Measurements from ENCODE around the gene GRIN2C. TPM values are rescaled to one million over a fixed set of nuclear protein-coding genes. Genes with fewer than 3 reads are reported as not detected.

GRIN2C gene
- total RNA-seq, 6 donors from 2014 or later = 0.17 TPM; not detected in 5

DNA sequence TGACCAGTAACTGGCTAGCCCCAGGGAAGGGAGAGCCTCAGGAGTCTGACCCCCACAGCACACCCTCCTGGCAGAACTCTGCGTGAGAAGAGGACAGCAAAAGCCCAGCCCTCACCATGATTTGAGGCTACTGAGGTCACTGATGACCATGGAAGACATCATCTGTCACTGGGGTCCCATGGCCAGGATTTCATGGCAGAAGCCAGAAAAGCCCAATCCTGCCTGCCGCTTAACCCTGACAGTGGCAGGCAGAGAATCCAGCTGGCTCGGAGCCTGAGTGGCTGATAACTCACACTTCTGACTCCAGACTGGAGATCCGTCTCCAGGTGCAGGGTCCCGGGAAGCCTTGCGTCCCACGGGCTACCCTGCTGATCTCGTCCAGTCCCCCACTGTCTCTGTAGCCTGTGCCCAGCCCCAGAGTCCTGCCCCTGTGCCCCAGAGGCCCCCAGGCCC is 17.5 kb downstream of the GRIN2C start:
- Histone ChIP-seq H3K27me3 (no peaks in the 10 kb centered on the region), H3K9me3 (no peaks in the 10 kb centered on the region), H3K36me3 (peaks cover 0 to 10% (median 0%) of the 10 kb centered on the region in 4 donors), H3K4me3 (peak overlapping the region in 3 of 4 donors; percentile 51 to 54 (median 52)), H3K27ac (peak overlapping the region in 1 of 4 donors; percentile 64), H3K4me1 (peaks cover 21 to 31% (median 26%) of the 10 kb centered on the region in 4 donors)
- WGBS, 2 donors = 34 to 70% methylated on average over 4 to 7 of the region's 8 CpGs
- no peak for TF ChIP-seq POLR2A (IDR thresholded peaks at IDR 0.05)
- TF ChIP-seq, protein P1, sequence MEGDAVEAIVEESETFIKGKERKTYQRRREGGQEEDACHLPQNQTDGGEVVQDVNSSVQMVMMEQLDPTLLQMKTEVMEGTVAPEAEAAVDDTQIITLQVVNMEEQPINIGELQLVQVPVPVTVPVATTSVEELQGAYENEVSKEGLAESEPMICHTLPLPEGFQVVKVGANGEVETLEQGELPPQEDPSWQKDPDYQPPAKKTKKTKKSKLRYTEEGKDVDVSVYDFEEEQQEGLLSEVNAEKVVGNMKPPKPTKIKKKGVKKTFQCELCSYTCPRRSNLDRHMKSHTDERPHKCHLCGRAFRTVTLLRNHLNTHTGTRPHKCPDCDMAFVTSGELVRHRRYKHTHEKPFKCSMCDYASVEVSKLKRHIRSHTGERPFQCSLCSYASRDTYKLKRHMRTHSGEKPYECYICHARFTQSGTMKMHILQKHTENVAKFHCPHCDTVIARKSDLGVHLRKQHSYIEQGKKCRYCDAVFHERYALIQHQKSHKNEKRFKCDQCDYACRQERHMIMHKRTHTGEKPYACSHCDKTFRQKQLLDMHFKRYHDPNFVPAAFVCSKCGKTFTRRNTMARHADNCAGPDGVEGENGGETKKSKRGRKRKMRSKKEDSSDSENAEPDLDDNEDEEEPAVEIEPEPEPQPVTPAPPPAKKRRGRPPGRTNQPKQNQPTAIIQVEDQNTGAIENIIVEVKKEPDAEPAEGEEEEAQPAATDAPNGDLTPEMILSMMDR (IDR thresholded peaks at IDR 0.05) = no peak
- TF ChIP-seq EP300 (IDR thresholded peaks at IDR 0.05) = no peak
- TF ChIP-seq POLR2AphosphoS5 (IDR thresholded peaks at IDR 0.05) = no peak
- DNase-seq = no peak
- ATAC-seq (ENCODE audit: low FRiP score in 2 of 2) = peak in 1 of 2 donors; percentile 2

DNA sequence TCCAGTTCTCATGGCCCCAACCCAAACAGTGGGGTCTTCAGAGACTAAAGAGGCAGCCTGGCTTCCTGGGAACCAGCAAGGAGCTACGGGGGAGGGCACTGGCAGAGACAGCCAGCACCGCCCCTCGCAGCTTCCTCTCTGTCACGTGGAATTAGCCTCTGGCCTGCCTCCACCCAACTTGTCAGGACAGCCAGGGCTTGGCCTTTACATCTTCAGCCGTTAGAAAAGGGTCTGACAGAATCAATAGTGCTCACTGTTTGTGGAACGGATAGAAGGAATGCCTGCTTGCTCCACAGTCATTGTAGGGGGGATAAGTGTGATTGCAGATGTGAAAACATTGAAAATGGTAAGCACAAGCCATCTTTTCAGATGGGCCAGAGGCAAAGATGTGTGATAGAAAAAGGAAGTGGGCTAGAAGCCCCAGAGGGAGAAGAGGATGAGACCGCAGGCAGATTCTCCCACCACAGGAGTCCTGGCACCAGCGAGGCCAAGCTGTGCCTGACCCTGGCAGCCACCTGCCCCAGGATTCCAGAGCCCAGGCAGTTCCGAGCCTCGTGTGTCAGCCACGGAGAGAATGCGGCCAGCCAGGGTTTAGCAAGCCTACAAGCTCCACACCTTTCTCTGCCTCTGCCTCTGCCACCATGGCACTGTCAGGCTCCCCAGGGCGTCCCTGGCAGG is 18.6 kb downstream of the GRIN2C start:
- Histone ChIP-seq H3K27me3 (no peaks in the 10 kb centered on the region), H3K36me3 (peaks cover 0 to 21% (median 3%) of the 10 kb centered on the region in 4 donors), H3K4me1 (peaks cover 21 to 31% (median 26%) of the 10 kb centered on the region in 4 donors), H3K9me3 (no peaks in the 10 kb centered on the region), H3K27ac (peak overlapping the region in 1 of 4 donors; percentile 9), H3K4me3 (no peak overlapping the region)
- peak in 1 of 2 donors; percentile 69 for ATAC-seq (ENCODE audit: low FRiP score in 2 of 2)
- peak in 1 of 2 donors; percentile 62 for DNase-seq
- WGBS, 2 donors = 38 to 46% methylated on average over 8 to 13 of the region's 13 CpGs
- TF ChIP-seq, protein P1 (IDR thresholded peaks at IDR 0.05) = no peak
- TF ChIP-seq EP300 (IDR thresholded peaks at IDR 0.05) (no peak), POLR2A (IDR thresholded peaks at IDR 0.05) (no peak), POLR2AphosphoS5 (IDR thresholded peaks at IDR 0.05) (no peak)

DNA sequence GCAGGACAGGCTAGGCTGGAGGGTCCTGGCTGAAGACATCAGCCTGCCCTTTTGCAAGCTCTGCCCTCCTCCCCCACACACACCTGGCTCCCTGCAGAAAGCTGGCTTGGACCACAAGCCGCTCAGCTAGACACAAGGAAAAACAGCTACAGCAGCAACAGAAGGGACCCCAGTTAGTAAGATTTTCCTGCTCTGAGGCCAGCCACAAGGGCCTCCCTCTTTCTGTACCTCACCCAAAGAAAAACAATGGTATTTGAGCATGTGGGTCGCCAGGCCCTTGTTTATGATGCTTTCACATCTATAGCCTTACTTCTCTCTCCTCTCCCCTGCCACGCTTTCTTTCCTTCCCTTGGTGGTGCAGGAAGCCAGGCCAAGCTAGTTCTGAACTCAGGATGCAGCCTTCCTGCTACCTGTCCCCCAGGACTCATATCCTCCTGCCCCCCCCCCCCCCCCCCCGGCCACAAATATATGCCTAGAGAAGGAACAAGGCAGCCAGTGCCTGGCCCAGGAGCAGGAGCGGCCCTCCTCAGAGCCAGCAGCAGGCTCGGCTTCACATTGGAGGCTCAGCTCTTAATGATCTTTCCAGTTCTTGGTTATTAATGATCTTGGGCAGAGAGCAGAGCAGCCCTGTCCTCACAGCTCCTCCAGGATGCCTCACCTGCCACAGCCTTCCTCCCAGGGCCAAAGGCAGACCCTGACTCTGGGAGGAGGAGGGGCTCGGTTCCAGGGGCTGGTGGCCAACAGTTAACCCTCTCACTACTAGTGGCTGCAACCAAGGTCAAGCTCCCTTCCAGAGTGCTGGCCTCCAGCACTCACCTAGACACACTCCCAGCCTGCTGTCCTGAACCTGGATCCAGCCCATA is 19.5 kb downstream of the GRIN2C start:
- peak overlapping the region in 1 of 4 donors; percentile 9 for H3K27ac ChIP-seq

DNA sequence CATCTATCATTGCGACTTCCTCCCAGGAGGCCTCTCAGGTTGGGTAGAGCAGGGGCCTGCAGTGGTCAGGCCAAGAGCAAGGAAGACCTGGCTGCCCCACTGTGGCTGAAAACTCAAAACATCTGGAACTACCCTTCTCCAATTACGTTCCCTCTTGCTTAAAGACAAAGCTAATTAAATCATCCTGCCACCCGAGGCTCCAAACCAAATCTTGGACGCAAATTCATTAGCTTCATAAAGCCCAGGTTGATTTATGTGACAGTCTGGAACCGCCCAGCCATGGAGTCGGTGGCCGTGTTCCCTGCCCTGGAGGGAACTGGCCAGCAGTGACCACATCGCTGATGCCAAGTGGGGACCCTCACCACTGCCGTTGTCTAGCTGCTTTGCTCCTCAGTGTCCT is 21.4 kb downstream of the GRIN2C start:
- no peak overlapping the region for H3K27ac ChIP-seq
- 93% methylated on average over 7 to 9 of the region's 9 CpGs for WGBS, 2 donors

More for the DNA sequence above, 19.5 kb downstream of the GRIN2C start:
- peaks cover 21 to 31% (median 26%) of the 10 kb centered on the region in 4 donors for H3K4me1 ChIP-seq
- WGBS, 2 donors = 75% methylated on average over 3 to 6 of the region's 7 CpGs
- TF ChIP-seq POLR2A (IDR thresholded peaks at IDR 0.05) (no peak), POLR2AphosphoS5 (IDR thresholded peaks at IDR 0.05) (no peak), EP300 (IDR thresholded peaks at IDR 0.05) (no peak)
- TF ChIP-seq, protein P1 (IDR thresholded peaks at IDR 0.05) = no peak
- no peaks in the 10 kb centered on the region for H3K27me3 ChIP-seq
- H3K36me3 ChIP-seq = peaks cover 0 to 29% (median 6%) of the 10 kb centered on the region in 4 donors
- no peak overlapping the region for H3K4me3 ChIP-seq
- no peak for ATAC-seq (ENCODE audit: low FRiP score in 2 of 2)
- no peak for DNase-seq
- H3K9me3 ChIP-seq = no peaks in the 10 kb centered on the region

More for the DNA sequence above, 21.4 kb downstream of the GRIN2C start:
- DNase-seq = no peak
- ATAC-seq (ENCODE audit: low FRiP score in 2 of 2) = no peak
- Histone ChIP-seq H3K36me3 (peaks cover 0 to 29% (median 8%) of the 10 kb centered on the region in 4 donors), H3K4me1 (peaks cover 21 to 30% (median 26%) of the 10 kb centered on the region in 4 donors), H3K4me3 (no peak overlapping the region), H3K9me3 (no peaks in the 10 kb centered on the region), H3K27me3 (no peaks in the 10 kb centered on the region)
- TF ChIP-seq EP300 (IDR thresholded peaks at IDR 0.05) (no peak), POLR2AphosphoS5 (IDR thresholded peaks at IDR 0.05) (no peak), POLR2A (IDR thresholded peaks at IDR 0.05) (no peak)
- TF ChIP-seq, protein P1 (IDR thresholded peaks at IDR 0.05) = no peak

Data from upper lobe of left lung (tissue), 6 donors.